NCI-H2107 treated with DMSO at 0.1 percent for 48 hours (cell line): Measurements from ENCODE around the gene ALLC.
"Not testable (repeated sequence)": the region's sequence is repeated elsewhere in the genome, so short reads cannot be mapped to it uniquely, and the experiment has no call there.

Source experiments
- DNase-seq: peaks from one replicate; lab custom pipeline; 2025; ENCODE audit not compliant: unreplicated experiment; lab: John Stamatoyannopoulos, UW

ALLC gene

GRCh38 chr2:3654011-3654410 lies 4.0 kb upstream of the ALLC start:
- DNase-seq, result no peak

GRCh38 chr2:3654531-3655225 lies 3.3 kb upstream of the ALLC start:
- DNase-seq, result no peak

- DNase-seq, result no peak
These were observed 1.9 kb upstream of the ALLC start for GRCh38 chr2:3655871-3656761.

- DNase-seq, result no peak
These were observed 958 bp upstream of the ALLC start for GRCh38 chr2:3656762-3657721.

GRCh38 chr2:3659447-3660432 lies 1.7 kb downstream of the ALLC start:
- no peak for DNase-seq

- DNase-seq, result not testable (repeated sequence)
These were observed 2.6 kb downstream of the ALLC start for GRCh38 chr2:3660640-3661039.

GRCh38 chr2:3661149-3661660 lies 3.2 kb downstream of the ALLC start:
- DNase-seq, result no peak

- no peak for DNase-seq
These were observed 4.2 kb downstream of the ALLC start for GRCh38 chr2:3662239-3662638.

- DNase-seq, result no peak
These were observed 6.1 kb downstream of the ALLC start for GRCh38 chr2:3664118-3664517.

- DNase-seq, result no peak
These were observed 6.9 kb downstream of the ALLC start for GRCh38 chr2:3664925-3665324.

GRCh38 chr2:3665886-3666612 lies 8.0 kb downstream of the ALLC start:
- no peak for DNase-seq

- DNase-seq, result no peak
These were observed 8.6 kb downstream of the ALLC start for GRCh38 chr2:3666613-3666975.

GRCh38 chr2:3667151-3667631 lies 9.2 kb downstream of the ALLC start:
- no peak for DNase-seq

- DNase-seq, result no peak
These were observed 11.7 kb downstream of the ALLC start for GRCh38 chr2:3669656-3670055.

GRCh38 chr2:3670376-3670775 lies 12.4 kb downstream of the ALLC start:
- no peak for DNase-seq

- DNase-seq, result no peak
These were observed 12.9 kb downstream of the ALLC start for GRCh38 chr2:3670941-3671340.

GRCh38 chr2:3672861-3673678 lies 15.1 kb downstream of the ALLC start:
- DNase-seq, result no peak
